ENCODE data around the gene MPV17L. TPM values are rescaled to one million over a fixed set of nuclear protein-coding genes. Genes with fewer than 3 reads are reported as not detected.
"Not testable (repeated sequence)": the region's sequence is repeated elsewhere in the genome, so short reads cannot be mapped to it uniquely, and the experiment has no call there.

The MPV17L gene
- total RNA-seq, 1 experiment from 2014 or later, result 6.3 TPM

DNA sequence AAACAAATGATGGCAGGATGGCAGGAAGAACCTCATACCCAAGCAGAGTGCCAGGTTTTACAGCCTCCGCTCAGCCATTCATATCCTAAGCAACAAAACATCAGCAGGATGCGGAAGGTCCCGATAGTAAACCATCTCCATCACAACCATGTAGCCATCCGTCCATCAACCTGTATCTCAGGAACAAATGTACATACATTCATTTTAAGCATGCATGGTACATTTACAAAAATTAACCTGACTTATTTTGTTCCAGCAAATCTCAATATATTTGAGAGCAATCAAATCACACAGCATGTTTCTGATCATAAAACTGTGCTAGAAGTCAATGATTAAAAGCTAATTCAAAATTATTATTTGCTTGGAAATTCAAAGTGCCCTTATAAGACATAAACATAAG lies 17.4 kb upstream of the MPV17L start, which contains the start of gene NPIPA5:
Gene NPIPA5, minus strand, starts transcription at position 101 of the 400 bp plus-strand sequence. Its CDS starts 0 bp downstream, at position 101.
- BruUV-seq (replicated peaks); H3K4me3 ChIP-seq (ENCODE audit: low read depth, low read length, poor library complexity, severe bottlenecking); H3K36me3 ChIP-seq (ENCODE audit: insufficient read depth, low read length, poor library complexity, severe bottlenecking); DNase-seq (ENCODE audit: low spot score); POLR2A ChIA-PET (ENCODE audit: low non-redundant PET); H3K4me1 ChIP-seq (ENCODE audit: insufficient read depth, low read length, poor library complexity, severe bottlenecking); H3K27ac ChIP-seq (ENCODE audit: low read depth, low read length, poor library complexity, severe bottlenecking); CTCF ChIA-PET; H3K27me3 ChIP-seq (replicated peaks; ENCODE audit: insufficient read depth, low read depth, low read length, poor library complexity); H3K9me3 ChIP-seq (ENCODE audit: low read depth, low read length, poor library complexity, severe bottlenecking); intact Hi-C loops (cut with micrococcal nuclease; ENCODE audit: unreplicated experiment): not testable (repeated sequence)

DNA sequence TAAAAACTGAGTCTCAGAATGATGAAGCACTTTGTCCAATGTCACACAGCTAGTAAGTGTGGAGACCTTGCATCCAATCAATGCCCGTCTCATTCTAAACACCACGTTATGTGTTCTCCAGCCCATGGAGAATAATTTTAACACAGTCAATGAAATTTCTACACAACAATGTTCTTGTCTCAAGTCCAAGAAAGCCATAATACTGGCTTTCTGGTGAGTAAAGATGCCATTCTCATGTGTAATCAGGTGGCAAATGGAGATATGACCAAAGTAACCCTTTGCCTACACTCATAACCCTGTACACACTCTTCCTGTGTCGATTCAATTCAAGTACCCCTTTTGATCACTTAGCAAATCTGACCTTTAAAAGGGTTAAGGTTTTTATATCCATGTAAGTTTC lies 12.7 kb upstream of the MPV17L start:
- BruUV-seq (replicated peaks); H3K9me3 ChIP-seq (ENCODE audit: low read depth, low read length, poor library complexity, severe bottlenecking); H3K4me3 ChIP-seq (ENCODE audit: low read depth, low read length, poor library complexity, severe bottlenecking); H3K36me3 ChIP-seq (ENCODE audit: insufficient read depth, low read length, poor library complexity, severe bottlenecking); H3K27ac ChIP-seq (ENCODE audit: low read depth, low read length, poor library complexity, severe bottlenecking); intact Hi-C loops (cut with micrococcal nuclease; ENCODE audit: unreplicated experiment); H3K4me1 ChIP-seq (ENCODE audit: insufficient read depth, low read length, poor library complexity, severe bottlenecking); CTCF ChIA-PET; DNase-seq (ENCODE audit: low spot score); POLR2A ChIA-PET (ENCODE audit: low non-redundant PET); H3K27me3 ChIP-seq (replicated peaks; ENCODE audit: insufficient read depth, low read depth, low read length, poor library complexity): not testable (repeated sequence)

DNA sequence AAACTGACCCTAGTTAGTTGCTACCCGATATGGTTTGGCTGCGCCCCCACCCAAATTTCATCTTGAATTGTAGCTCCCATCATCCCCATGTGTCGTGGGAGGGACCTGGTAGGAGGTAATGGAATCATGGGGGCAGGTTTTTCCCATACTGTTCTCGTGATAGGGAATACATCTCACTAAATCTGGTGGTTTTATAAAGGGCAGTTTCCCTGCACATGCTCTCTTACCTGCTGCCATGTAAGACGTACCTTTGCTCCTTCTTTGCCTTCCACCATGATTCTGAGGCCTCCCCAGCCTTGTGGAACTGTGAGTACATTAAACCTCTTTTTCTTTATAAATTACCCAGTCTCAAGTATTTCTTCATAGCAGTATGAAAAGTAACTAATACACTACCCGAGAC lies 7.5 kb upstream of the MPV17L start:
- POLR2A ChIA-PET (ENCODE audit: low non-redundant PET); intact Hi-C loops (cut with micrococcal nuclease; ENCODE audit: unreplicated experiment); H3K27ac ChIP-seq (ENCODE audit: low read depth, low read length, poor library complexity, severe bottlenecking); CTCF ChIA-PET; H3K27me3 ChIP-seq (replicated peaks; ENCODE audit: insufficient read depth, low read depth, low read length, poor library complexity); H3K36me3 ChIP-seq (ENCODE audit: insufficient read depth, low read length, poor library complexity, severe bottlenecking); BruUV-seq (replicated peaks); H3K4me1 ChIP-seq (ENCODE audit: insufficient read depth, low read length, poor library complexity, severe bottlenecking); H3K4me3 ChIP-seq (ENCODE audit: low read depth, low read length, poor library complexity, severe bottlenecking); H3K9me3 ChIP-seq (ENCODE audit: low read depth, low read length, poor library complexity, severe bottlenecking); DNase-seq (ENCODE audit: low spot score): not testable (repeated sequence)

DNA sequence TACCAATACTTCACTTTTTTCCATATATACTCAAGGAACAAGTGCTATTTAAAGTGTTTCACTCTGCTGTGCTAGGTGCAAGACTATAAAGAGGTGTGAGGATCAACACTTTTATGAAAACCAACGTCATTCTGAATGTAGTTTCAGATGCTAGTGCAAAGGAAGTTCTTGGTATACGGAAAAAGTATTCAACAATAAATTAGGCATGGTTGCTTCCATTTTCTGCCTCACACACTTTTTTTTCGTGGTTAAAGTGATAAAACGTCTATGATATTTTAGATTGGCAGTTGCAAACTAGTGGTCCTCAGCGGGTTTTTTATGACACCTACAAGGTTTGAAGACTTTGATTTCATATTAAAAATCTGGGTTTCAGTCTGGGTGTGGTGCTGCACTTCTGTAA lies 5.6 kb upstream of the MPV17L start:
- POLR2A ChIA-PET (ENCODE audit: low non-redundant PET); H3K4me3 ChIP-seq (ENCODE audit: low read depth, low read length, poor library complexity, severe bottlenecking); intact Hi-C loops (cut with micrococcal nuclease; ENCODE audit: unreplicated experiment); DNase-seq (ENCODE audit: low spot score); H3K27ac ChIP-seq (ENCODE audit: low read depth, low read length, poor library complexity, severe bottlenecking); H3K4me1 ChIP-seq (ENCODE audit: insufficient read depth, low read length, poor library complexity, severe bottlenecking); H3K27me3 ChIP-seq (replicated peaks; ENCODE audit: insufficient read depth, low read depth, low read length, poor library complexity); H3K9me3 ChIP-seq (ENCODE audit: low read depth, low read length, poor library complexity, severe bottlenecking); H3K36me3 ChIP-seq (ENCODE audit: insufficient read depth, low read length, poor library complexity, severe bottlenecking); BruUV-seq (replicated peaks); CTCF ChIA-PET: not testable (repeated sequence)

GRCh38 chr16:15393025-15393424 lies 2.5 kb upstream of the MPV17L start:
- H3K27me3 ChIP-seq (replicated peaks; ENCODE audit: insufficient read depth, low read depth, low read length, poor library complexity); intact Hi-C loops (cut with micrococcal nuclease; ENCODE audit: unreplicated experiment); DNase-seq (ENCODE audit: low spot score); POLR2A ChIA-PET (ENCODE audit: low non-redundant PET); H3K9me3 ChIP-seq (ENCODE audit: low read depth, low read length, poor library complexity, severe bottlenecking); CTCF ChIA-PET; H3K36me3 ChIP-seq (ENCODE audit: insufficient read depth, low read length, poor library complexity, severe bottlenecking); H3K4me3 ChIP-seq (ENCODE audit: low read depth, low read length, poor library complexity, severe bottlenecking); H3K4me1 ChIP-seq (ENCODE audit: insufficient read depth, low read length, poor library complexity, severe bottlenecking); BruUV-seq (replicated peaks); H3K27ac ChIP-seq (ENCODE audit: low read depth, low read length, poor library complexity, severe bottlenecking): not testable (repeated sequence)

- CTCF ChIA-PET; intact Hi-C loops (cut with micrococcal nuclease; ENCODE audit: unreplicated experiment): not testable (repeated sequence)
- H3K4me3 ChIP-seq (ENCODE audit: low read depth, low read length, poor library complexity, severe bottlenecking), result peak overlapping the region; percentile 55
Observed at GRCh38 chr16:15396509-15396829, 915 bp downstream of the MPV17L start.

More at GRCh38 chr16:15396509-15396829, 915 bp downstream of the MPV17L start:
- H3K27ac ChIP-seq (ENCODE audit: low read depth, low read length, poor library complexity, severe bottlenecking); H3K9me3 ChIP-seq (ENCODE audit: low read depth, low read length, poor library complexity, severe bottlenecking); H3K36me3 ChIP-seq (ENCODE audit: insufficient read depth, low read length, poor library complexity, severe bottlenecking); POLR2A ChIA-PET (ENCODE audit: low non-redundant PET); DNase-seq (ENCODE audit: low spot score); H3K27me3 ChIP-seq (replicated peaks; ENCODE audit: insufficient read depth, low read depth, low read length, poor library complexity); H3K4me1 ChIP-seq (ENCODE audit: insufficient read depth, low read length, poor library complexity, severe bottlenecking); BruUV-seq (replicated peaks): not testable (repeated sequence)

Measured in A673 (cell line).